Stimulated activated naive CD4-positive, alpha-beta T cell (primary cell): ENCODE data around the gene CYP4F12.
"Not testable (repeated sequence)": the region's sequence is repeated elsewhere in the genome, so short reads cannot be mapped to it uniquely, and the experiment has no call there.

Source experiments
- DNase-seq, 6 experiments: peaks; one replicate each; lab custom pipeline; 2025; lab: John Stamatoyannopoulos, UW

The CYP4F12 gene

DNA sequence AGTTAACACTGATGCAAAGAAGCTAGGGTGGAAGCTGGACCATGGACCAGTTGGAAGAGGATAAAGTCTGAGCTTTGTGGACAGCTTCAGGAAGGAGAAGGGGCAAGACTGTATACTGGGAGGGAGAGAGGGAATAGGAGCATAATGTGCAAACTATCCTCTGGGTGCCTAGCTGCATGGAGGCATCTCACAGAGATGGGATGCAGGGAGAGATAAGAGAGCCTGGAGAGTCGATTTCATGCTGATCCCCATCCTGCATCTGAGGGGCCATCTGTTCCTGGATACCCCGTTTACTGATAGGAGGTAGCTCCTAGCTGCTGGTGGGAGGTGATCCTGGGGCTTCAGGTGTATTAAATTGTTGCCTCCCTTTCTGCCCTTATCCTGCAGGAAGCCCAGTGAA is 23.4 kb upstream of the CYP4F12 start:
- no peak for DNase-seq

DNA sequence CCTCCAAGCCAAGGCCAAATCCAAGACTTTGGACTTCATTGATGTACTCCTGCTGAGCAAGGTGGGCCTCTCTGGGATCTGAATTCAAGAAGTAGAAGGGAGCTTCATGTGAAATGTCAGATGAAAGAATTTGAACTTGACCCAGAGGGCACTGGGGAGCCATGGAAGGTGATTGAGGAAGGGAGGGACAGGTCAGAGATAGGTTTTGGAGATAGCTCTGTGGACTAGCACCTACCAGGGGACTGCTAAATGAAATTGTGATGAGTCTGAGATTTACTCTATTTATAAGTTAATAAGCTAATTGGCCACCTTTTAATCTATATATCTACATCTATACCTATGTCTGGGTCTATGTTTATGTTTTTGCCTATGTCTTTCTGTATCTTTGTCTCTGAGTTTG is 22.8 kb upstream of the CYP4F12 start:
- not testable (repeated sequence) for DNase-seq

DNA sequence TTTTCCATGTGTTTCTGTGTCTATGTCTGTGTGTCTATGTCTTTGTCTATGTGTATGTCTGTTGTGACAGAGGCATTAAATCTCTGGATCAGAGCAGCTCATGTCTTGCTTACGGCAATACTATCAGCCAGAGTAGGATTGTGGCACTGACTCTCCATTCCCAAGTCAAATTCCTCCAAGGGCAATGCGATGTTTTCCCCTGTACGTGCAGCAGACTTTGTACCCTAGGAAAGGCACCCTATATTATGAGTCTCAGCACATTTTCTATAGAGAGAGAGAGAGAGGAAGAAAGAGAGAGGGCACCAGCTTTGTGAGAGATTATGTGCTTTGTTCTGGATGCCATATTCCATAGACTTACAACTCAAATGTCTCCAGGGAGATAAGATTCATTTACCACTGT is 21.1 kb upstream of the CYP4F12 start:
- DNase-seq = no peak

DNA sequence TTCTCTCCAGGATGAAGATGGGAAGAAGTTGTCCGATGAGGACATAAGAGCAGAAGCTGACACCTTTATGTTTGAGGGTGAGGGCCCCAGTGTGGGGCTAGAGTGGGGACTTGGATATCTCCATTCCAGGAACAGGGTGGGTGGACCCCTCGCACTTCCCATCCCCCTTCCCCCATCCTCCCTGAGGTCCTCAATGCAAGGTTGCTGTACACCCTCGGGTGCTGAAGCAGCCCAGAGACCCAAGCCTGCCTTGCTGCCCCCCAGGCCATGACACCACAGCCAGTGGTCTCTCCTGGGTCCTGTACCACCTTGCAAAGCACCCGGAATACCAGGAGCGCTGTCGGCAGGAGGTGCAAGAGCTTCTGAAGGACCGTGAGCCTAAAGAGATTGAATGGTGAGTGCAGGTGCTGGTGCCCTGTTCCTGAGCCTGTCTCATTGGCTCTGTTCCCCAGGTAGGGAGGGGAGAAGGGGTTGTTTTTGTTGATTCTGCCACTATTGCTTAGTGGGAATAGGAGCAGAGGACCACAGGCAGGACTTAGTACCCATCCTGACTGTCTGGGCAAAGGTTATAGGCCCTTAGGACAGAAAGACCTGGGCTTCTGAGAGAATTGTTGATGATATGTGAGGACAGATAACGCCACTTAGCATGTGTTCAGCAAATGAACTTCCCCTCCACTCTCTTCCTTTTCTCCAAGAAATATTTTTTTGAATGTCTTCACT is 20.2 kb upstream of the CYP4F12 start:
- DNase-seq = no peak

DNA sequence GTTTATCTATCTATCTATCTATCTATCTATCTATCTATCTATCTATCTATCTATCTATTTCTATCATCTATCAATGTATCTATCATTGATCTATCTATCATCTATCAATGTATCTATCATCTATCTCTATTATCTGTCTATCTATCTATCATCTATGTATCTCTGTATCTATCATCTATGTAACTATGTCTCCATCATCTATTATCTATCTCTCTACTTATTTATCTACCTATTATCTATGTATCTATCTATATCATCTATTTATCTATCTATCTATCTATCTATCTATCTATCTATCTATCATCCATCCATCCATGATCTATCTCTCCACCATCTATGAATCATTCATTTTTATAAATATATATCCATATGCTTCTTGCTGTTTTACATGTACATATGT is 16.4 kb upstream of the CYP4F12 start:
- DNase-seq = no peak

DNA sequence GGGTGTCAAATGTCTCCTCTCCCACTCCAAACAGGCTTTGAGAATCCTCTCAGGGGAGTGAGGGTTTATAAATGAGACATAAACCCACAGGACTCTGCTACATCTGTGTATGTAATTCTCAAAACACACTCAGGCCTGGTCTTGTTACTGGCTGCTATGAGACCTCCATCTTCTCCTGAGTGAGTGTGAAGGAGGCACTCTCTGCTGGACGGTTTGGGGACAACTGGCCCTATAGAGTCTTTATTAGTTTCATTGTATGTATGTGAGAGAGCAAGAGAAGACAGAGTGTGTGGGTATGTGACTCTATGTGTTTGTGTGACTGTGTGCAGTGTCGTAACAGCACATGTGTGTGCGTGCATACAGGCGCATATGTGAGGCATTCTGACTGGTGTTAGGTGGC is 9.6 kb upstream of the CYP4F12 start:
- DNase-seq = no peak

DNA sequence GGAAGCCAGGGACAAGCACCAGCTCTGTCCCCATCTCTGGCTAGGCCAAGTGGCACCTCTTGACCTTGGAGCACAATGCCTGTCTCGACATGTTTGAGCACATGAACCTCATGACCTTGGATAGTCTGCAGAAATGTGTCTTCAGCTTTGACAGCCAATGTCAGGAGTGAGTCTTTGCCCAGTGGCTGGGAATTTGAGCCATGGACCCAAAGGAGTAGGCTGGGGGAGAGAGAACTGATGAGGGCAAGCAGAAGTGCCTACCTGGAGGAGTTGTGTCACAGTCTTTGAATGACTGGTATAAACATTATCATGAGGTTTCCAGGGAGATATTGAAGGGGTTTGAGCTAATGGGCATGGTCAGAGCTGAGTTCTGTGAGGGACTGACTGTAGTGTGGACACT is 6.7 kb upstream of the CYP4F12 start:
- DNase-seq = no peak

DNA sequence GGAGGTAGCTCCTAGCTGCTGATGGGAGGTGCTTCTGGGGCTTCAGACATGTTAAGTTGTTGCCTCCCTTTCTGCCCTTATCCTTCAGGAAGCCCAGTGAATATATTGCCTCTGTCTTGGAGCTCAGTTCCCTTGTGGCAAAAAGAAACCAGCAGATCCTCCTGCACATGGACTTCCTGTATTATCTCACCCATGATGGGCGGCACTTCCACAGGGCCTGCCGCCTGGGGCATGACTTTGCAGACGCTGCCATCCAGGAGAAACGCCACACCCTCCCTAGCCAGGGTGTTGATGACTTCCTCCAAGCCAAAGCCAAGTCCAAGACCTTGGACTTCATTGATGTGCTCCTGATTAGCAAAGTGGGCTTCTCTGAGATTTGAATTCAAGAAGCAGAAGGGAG is 6.0 kb upstream of the CYP4F12 start:
- DNase-seq = no peak

DNA sequence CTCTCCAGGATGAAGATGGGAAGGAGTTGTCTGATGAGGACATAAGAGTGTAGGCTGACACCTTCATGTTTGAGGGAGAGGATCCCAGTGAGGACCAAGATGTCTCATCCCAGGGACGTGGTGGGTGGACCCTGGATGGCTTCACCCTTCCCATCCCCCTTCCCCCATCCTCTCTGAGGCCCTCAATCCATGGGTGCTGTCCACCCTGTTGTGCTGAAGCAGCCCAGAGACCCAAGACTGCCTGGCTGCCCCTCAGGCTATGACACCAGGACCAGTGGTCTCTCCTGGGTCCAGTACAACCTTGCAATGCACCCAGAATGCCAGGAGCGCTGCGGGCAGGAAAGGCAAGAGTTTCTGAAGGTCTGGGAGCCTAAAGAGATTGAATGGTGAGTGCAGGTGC is 3.4 kb upstream of the CYP4F12 start:
- DNase-seq = no peak

DNA sequence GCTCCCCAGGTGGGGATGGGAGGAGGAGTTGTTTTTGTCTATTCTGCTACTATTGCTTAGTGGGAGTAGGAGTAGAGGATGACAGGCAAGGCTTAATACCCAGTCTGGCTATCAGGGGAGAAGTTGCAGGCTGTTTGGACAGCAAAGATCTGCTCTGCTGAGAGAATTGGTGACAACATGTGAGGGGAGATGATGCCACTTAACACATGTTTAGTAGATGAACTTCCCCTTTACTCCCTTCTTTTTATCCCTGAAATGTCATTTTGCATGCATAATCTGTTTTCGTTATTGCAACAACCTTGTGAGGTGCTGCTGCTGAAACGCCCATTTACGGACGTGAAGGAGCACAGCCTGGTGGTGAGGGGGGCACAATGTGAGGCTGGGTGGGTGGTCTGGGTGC is 3.0 kb upstream of the CYP4F12 start:
- no peak for DNase-seq

DNA sequence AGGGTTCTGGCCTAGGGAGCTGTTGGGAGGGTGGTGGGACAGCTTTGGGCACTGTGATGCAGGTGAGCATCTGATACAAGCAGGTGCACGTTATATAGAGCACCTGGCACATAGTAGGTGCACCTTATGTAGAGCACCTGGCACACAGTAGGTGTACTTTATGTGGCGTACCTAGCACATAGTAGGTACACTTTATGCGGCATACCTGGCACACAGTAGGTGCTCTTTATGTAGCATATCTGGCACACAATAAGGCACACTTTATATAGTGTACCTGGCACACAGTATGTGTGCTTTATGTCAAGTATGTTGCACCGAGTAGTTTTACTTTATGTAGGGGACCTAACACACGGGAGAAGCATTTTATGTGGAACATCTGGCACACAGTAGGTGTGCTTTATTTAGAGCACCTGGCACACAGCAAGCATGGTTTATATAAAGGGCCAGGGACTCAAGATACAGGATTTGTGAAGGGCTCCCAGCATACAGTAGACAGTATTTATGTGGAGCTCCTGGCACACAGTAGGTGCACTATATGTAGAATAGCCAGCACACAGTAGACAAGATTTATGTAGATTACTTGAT is 1.6 kb upstream of the CYP4F12 start:
- DNase-seq = no peak

DNA sequence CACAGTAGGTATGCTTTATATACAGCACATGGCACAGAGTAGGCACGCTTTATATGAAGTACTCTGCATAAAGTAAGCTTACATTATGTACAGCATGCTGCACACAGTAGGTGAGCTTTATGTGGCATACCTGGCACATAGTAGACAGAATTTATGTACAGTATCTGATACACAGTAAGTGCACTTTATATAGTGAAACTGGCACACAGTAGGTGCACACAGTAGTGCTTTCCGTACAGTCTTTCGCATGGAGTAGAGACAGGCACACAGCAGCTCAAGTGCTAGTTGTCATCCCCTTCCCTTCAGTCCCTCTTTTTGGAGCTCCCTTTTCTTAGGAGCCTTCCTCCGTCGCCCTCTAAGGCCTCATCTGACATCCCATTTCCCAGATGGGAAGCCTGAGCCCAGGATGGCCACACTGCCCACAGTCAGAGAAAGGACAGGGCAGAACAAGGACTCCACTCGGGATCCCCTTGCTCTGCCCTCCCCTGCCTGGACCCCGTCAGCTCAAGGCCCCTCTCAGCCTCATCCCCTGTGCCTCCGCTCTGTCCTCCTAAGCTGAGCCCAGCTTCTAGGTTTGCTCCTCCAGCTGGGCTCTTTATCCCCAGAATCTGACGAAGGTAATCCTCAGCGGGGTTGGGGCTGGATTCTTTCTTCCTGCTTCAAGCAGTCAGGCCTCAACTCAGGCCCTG is 852 bp upstream of the CYP4F12 start:
- no peak for DNase-seq

DNA sequence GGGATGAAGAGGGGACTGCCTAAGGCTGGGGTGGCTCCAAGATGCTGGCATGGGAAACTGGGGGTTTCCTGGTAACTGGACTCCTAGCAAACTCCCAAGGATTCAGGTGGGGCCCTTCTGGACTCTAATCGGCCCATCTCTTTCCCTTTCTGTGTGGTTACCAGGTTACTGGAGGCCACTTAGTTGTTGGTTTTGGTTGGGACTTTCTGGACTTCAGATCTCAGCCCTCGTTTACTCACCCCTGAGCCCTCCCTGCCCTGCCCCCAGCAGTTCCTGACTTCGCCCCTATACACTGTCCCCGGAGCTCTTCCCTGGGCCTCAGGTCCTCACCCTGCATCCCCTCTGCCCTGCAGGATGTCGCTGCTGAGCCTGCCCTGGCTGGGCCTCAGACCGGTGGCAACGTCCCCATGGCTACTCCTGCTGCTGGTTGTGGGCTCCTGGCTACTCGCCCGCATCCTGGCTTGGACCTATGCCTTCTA is 328 bp downstream of the CYP4F12 start:
- DNase-seq = no peak

DNA sequence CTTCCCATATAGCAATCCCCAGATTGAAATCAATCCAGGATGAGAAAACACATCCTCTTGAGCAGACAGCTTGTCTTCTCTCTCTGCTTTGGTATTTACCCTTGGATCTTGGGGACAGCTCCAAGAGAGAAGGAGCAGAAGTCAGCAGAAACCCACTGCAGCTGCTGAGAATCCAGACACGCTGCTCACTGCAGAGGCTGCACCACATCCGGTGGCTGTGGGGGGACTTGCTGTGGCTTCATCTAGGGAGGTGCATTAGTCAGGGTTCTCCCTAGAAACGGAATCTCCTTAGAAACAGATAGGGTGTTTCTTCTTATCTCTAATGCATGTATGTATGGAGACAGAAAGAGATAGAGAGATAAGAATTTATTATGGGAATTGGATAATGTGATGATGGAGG is 2.7 kb downstream of the CYP4F12 start:
- peak in 1 of 6 experiments; percentile 4 for DNase-seq

DNA sequence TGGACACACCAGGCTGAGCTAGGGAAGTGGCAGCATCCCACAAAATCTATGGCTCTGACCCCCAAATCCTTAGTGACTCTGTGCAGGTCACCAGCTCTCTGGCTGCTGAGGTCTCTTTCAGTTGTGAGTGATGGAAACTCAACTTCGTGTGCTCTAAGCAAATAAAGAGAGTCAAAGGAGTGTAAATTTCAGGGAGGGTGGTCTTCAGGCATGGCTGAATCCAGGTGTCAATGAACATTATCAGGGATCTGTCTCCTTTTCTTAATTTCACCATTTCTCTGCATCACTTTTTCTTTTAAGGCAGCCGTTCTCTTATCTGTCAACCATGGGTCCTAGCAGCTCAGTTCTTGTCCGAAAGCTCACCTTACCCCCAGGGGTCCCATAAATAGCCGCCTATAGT is 6.2 kb downstream of the CYP4F12 start:
- no peak for DNase-seq

DNA sequence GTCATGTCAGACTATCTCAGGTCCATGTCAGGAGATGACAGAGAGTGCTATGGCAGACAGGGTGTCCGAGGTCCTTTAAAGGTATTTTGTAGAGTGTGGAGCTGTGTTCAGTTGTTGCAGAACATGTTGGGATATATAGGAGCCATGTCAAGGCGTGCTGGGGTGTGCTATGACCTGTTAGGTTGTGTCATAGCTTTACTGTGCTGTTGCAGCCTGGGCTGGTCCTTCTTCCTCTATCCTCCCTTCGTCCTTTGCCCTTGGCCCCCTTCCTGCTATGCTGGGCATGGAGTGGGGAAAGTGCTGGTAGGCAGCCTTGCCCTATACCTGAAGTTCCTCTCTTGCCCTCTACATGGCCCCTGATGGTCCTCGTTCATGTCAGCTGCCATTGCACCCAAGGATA is 7.0 kb downstream of the CYP4F12 start:
- not testable (repeated sequence) for DNase-seq

DNA sequence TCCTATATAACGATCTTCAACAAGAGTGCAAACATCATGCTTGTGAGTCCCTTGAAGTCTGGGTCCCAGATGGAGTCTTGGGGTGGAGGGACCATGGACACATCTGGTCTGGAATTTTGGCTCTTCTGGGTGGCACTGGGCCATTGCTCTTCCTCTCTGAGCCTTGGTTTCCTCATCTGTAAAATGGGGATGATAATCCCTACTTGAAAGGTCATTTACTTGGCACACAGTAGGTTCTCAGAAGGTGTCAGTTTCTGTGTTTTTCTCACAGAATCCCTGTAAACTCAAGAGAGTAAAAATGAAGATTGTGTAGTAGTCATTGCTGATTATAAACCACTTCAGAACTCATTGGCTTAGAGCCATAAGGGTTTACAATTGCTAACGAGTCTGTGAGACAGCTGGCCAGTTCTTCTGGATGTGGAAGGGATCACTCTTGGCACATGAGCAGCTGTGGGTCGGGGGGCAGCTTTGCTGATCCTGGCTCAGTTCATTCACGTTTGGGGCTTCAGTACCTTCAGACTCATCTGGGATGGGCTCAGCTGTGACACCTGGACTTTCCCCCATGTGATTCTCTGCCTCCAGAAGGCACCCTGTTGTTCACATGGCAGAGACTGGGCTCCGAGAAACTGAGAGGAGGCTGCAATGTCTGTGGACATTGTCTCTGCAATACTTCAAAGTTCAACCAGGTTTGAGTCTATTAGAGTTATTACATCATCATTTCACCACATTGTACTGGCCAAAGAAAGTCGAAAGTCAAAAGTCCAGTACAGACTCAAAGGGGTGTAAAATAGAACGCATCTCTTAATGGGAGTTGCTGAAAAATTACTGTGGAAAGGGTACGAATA is 7.8 kb downstream of the CYP4F12 start:
- no peak for DNase-seq

DNA sequence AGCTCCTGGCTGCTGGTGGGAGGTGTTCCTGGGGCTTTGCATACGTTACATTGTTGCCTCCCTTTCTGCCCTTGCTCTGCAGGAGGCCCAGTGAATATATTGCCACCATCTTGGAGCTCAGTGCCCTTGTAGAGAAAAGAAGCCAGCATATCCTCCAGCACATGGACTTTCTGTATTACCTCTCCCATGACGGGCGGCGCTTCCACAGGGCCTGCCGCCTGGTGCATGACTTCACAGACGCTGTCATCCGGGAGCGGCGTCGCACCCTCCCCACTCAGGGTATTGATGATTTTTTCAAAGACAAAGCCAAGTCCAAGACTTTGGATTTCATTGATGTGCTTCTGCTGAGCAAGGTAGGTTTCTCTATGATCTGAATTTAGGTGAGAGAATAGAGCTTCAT is 10.5 kb downstream of the CYP4F12 start:
- DNase-seq = no peak

DNA sequence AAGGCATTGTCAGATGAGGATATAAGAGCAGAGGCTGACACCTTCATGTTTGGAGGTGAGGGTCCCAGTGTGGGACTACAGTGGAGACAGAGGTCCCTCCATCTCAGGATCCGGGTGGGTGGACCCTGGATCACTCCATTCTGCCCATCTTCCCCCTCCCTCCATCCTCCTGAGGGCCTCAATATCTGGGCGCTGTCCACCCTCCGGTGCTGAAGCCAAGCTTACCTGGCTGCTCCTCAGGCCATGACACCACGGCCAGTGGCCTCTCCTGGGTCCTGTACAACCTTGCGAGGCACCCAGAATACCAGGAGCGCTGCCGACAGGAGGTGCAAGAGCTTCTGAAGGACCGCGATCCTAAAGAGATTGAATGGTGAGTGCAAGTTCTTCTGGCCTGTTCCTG is 11.9 kb downstream of the CYP4F12 start:
- no peak for DNase-seq

DNA sequence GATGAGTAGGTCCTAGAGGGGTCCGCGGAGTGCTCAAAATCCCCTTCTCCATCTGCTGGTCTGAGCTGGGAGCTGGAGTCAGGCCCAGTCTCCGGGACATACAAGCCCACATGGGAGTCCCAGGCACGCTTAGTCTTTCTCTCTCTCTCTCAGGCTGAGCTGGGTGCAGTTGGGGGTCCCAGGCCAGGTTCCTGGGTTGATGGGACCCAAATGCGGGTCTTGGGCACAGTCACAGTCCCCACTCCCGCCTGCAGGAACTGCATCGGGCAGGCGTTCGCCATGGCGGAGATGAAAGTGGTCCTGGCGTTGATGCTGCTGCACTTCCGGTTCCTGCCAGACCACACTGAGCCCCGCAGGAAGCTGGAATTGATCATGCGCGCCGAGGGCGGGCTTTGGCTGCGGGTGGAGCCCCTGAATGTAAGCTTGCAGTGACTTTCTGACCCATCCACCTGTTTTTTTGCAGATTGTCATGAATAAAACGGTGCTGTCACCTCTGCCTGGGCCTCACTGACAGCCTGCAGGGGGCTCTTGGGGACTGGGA is 23.8 kb downstream of the CYP4F12 start:
- no peak for DNase-seq

DNA sequence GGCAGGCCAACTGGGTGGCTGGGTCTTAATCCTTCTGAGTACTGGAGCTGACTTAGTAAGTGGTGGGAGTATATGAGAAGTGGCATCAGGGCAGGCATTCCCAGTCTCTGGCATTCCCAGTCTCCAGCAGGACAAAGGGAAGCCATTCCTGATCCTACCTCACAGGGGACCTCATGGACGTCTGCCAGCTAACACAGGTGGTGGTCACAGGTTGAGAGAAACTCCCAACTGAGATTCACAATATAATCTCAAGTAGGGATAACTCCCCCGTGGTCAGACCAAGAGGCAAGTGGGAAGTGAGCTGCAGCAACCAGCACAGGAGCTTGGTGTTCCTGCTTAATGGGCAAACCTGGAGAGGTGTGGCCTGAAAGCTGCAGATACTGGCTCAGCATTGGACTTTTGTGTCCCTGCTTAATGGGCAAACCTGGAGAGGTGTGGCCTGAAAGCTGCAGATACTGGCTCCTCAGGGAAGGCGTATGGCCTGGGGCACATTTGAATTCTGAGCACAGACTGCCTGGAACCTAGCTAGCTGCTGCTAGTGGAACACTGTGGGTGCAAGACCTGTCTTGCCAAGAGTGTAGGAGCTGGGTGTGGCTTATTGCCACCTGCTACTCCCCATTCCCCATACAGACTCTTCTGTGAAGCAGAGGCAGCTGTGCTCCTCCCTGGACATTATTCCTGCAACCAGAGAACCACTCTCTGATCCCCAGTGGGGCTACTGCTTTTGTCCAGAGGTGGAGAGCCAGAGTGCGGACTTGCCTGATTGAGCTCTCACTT is 29.1 kb downstream of the CYP4F12 start:
- no peak for DNase-seq
